OCI-M1 (cell line): ENCODE measurements around the gene MIA3.

Source experiments
- DNase-seq: peaks from one replicate; lab custom pipeline; 2025; lab: John Stamatoyannopoulos, UW

Gene MIA3

GRCh38 chr1:222618880-222619596 is 1.1 kb downstream of the MIA3 start:
- no peak for DNase-seq

GRCh38 chr1:222620566-222620965 is 2.7 kb downstream of the MIA3 start:
- DNase-seq = no peak

GRCh38 chr1:222622765-222623164 is 4.9 kb downstream of the MIA3 start:
- no peak for DNase-seq

GRCh38 chr1:222623458-222623857 is 5.6 kb downstream of the MIA3 start:
- no peak for DNase-seq

GRCh38 chr1:222624214-222624613 is 6.3 kb downstream of the MIA3 start:
- DNase-seq = no peak

GRCh38 chr1:222627232-222627631 is 9.3 kb downstream of the MIA3 start:
- DNase-seq = no peak

- DNase-seq = no peak
These were observed 12.1 kb downstream of the MIA3 start for GRCh38 chr1:222629921-222630535.

GRCh38 chr1:222631611-222632208 is 13.8 kb downstream of the MIA3 start:
- DNase-seq = no peak

- no peak for DNase-seq
These were observed 14.9 kb downstream of the MIA3 start for GRCh38 chr1:222632749-222633148.

GRCh38 chr1:222634180-222635013 is 16.5 kb downstream of the MIA3 start:
- DNase-seq = peak; percentile 97

GRCh38 chr1:222641269-222641948 is 23.5 kb downstream of the MIA3 start:
- DNase-seq = no peak

- no peak for DNase-seq
These were observed 24.6 kb downstream of the MIA3 start for GRCh38 chr1:222642468-222642867.

- DNase-seq = peak; percentile 88
These were observed 25.7 kb downstream of the MIA3 start for GRCh38 chr1:222643606-222643937.

GRCh38 chr1:222643938-222644635 is 26.2 kb downstream of the MIA3 start:
- DNase-seq = peak; percentile 100

- no peak for DNase-seq
These were observed 26.7 kb downstream of the MIA3 start for GRCh38 chr1:222644636-222644980.

GRCh38 chr1:222652676-222653075 is 34.8 kb downstream of the MIA3 start:
- DNase-seq = no peak

GRCh38 chr1:222653178-222653827 is 35.4 kb downstream of the MIA3 start:
- DNase-seq = no peak

GRCh38 chr1:222654849-222655248 is 37.0 kb downstream of the MIA3 start:
- DNase-seq = peak; percentile 97

GRCh38 chr1:222656391-222657155 is 38.7 kb downstream of the MIA3 start:
- DNase-seq = no peak

GRCh38 chr1:222657899-222658298 is 40.0 kb downstream of the MIA3 start:
- no peak for DNase-seq
